Hepatocyte (in vitro differentiated cells): ENCODE results near the gene ZFPM1.
A peak's percentile ranks its signal among the peaks of the same experiment; 100 is the strongest.

ENCODE experiments used
- EZH2 ChIP-seq: fragments of 200-600 bp; sonication (generic); IDR thresholded peaks from 2 replicates; pipeline ENCODE4 v1.6.1; 2016; ENCODE audit warnings: antibody characterized with exemption, mild to moderate bottlenecking, borderline replicate concordance
- TF ChIP-seq, protein P1 (sequence below): fragments of 200-600 bp; sonication (generic); IDR thresholded peaks from 2 replicates; pipeline ENCODE4 v1.5.1; 2016; ENCODE audit warnings: antibody characterized with exemption, mild to moderate bottlenecking; ENCODE audit not compliant: poor library complexity

DNA sequence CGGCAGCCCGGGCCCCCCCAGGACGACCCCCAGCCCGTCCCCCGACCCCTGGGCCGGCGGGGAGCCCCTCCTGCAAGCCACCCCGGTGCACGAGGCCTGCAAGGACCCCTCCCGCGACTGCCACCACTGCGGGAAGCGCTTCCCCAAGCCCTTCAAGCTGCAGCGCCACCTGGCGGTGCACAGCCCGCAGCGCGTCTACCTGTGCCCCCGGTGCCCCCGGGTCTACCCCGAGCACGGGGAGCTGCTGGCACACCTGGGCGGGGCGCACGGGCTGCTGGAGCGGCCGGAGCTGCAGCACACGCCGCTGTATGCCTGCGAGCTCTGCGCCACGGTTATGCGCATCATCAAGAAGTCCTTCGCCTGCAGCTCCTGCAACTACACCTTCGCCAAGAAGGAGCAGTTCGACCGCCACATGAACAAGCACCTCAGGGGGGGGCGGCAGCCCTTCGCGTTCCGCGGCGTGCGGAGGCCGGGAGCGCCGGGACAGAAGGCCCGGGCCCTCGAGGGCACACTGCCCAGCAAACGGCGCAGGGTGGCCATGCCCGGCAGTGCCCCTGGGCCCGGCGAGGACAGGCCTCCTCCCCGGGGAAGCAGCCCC is 15.6 kb upstream of the ZFPM1 start:
- TF ChIP-seq, protein P1, sequence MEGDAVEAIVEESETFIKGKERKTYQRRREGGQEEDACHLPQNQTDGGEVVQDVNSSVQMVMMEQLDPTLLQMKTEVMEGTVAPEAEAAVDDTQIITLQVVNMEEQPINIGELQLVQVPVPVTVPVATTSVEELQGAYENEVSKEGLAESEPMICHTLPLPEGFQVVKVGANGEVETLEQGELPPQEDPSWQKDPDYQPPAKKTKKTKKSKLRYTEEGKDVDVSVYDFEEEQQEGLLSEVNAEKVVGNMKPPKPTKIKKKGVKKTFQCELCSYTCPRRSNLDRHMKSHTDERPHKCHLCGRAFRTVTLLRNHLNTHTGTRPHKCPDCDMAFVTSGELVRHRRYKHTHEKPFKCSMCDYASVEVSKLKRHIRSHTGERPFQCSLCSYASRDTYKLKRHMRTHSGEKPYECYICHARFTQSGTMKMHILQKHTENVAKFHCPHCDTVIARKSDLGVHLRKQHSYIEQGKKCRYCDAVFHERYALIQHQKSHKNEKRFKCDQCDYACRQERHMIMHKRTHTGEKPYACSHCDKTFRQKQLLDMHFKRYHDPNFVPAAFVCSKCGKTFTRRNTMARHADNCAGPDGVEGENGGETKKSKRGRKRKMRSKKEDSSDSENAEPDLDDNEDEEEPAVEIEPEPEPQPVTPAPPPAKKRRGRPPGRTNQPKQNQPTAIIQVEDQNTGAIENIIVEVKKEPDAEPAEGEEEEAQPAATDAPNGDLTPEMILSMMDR = peak; percentile 97
- no peak for TF ChIP-seq EZH2
